ENCODE data around the gene PPAN.

Gene PPAN

GRCh38 chr19:10106100-10106936 is at the start of gene PPAN:
Gene PPAN, plus strand, starts transcription at chr19:10106362. Its CDS starts 33 bp downstream, at chr19:10106395.
- FAIRE-seq: peak; percentile 72

GRCh38 chr19:10061717-10062310 is 44.3 kb upstream of the PPAN start:
- no peak for FAIRE-seq

GRCh38 chr19:10068205-10068604 is 38.0 kb upstream of the PPAN start:
- no peak for FAIRE-seq

- no peak for FAIRE-seq
These were observed 37.1 kb upstream of the PPAN start for GRCh38 chr19:10069046-10069445.

- no peak for FAIRE-seq
These were observed 35.3 kb upstream of the PPAN start for GRCh38 chr19:10070730-10071446.

- FAIRE-seq: no peak
These were observed 32.0 kb upstream of the PPAN start for GRCh38 chr19:10074153-10074552.

GRCh38 chr19:10076535-10076934 is 29.6 kb upstream of the PPAN start:
- FAIRE-seq: no peak

GRCh38 chr19:10078329-10078728 is 27.8 kb upstream of the PPAN start:
- FAIRE-seq: no peak

GRCh38 chr19:10079031-10079453 is 27.1 kb upstream of the PPAN start:
- no peak for FAIRE-seq

- FAIRE-seq: no peak
These were observed 22.3 kb upstream of the PPAN start for GRCh38 chr19:10083911-10084310.

GRCh38 chr19:10084803-10085202 is 21.4 kb upstream of the PPAN start:
- FAIRE-seq: no peak

- no peak for FAIRE-seq
These were observed 20.2 kb upstream of the PPAN start, which contains the start of gene SHFL for GRCh38 chr19:10085641-10086590. Gene SHFL, plus strand, starts transcription at chr19:10086317. Its CDS starts 111 bp downstream, at chr19:10086428.

- no peak for FAIRE-seq
These were observed 19.5 kb upstream of the PPAN start for GRCh38 chr19:10086591-10087192.

- no peak for FAIRE-seq
These were observed 18.7 kb upstream of the PPAN start for GRCh38 chr19:10087296-10088061.

- no peak for FAIRE-seq
These were observed 17.1 kb upstream of the PPAN start for GRCh38 chr19:10088949-10089554.

- FAIRE-seq: no peak
These were observed 16.3 kb upstream of the PPAN start for GRCh38 chr19:10089801-10090375.

GRCh38 chr19:10091370-10091687 is 14.8 kb upstream of the PPAN start:
- FAIRE-seq: no peak

- no peak for FAIRE-seq
These were observed 14.1 kb upstream of the PPAN start for GRCh38 chr19:10091895-10092641.

- no peak for FAIRE-seq
These were observed 13.4 kb upstream of the PPAN start for GRCh38 chr19:10092648-10093294.
